ENCODE measurements around the gene KLK7.

Gene KLK7

DNA sequence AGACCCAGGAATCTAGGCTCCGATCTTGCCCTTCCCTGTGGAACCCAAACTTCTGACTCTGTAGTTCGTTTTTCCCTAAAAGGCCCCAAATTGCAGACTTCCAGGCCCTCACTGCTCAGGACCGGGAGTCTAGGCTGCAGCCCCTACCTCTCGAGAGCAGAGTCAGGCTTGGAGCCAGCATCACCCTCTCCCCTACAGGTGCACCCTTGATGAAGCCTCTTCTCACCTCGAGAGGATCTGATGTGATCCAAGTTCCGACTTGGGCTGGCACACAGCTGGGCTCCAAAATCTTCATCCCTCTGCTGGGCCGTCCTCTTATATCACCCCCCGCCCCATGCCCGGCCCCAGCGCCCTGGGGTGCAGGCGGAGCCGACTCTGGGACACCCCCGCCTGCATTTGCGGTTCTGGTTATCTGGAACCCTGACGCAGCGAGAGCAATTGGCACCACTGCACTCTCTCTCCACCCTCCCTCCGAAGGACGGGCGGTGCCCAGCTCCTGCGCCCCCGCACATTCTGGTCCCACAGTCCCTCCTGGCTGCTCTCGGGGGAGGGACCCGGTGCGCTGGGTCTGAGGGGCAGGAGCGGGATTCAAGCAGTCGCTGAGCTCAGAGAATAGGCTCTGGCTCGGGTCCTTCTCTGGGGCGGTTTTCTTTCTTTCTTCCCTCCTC lies at the start of gene KLK7:
Gene KLK7 (minus strand): TSS at position 293 of the 668 bp plus-strand sequence. CDS start 1,518 bp downstream, outside the sequence.
- DNase-seq (ENCODE audit: low read depth in 2 of 2, low spot score in 1 of 2), result no peak

DNA sequence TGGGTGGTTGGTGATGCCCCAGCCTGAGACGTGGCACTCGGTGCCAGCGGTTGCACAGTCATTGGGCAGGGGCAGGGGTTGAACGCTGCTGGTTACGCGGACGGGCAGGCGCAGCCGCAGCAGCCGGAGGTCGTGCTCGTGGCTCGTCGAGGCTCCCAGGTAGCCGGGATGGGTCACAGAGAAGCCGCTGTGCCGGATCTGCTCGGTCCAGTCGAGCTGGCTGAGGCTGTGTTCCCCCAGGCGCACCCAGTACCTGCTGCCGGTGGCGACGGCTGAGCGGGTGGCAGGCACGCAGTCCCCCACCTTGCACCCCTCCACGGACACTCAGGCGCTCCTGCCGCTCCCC lies 48.1 kb upstream of the KLK7 start:
- DNase-seq (ENCODE audit: low read depth in 2 of 2, low spot score in 1 of 2), result no peak

- DNase-seq (ENCODE audit: low read depth in 2 of 2, low spot score in 1 of 2), result no peak
These were observed 47.6 kb upstream of the KLK7 start for GRCh38 chr19:51031220-51031879.

GRCh38 chr19:51030631-51031030 lies 46.9 kb upstream of the KLK7 start:
- no peak for DNase-seq (ENCODE audit: low read depth in 2 of 2, low spot score in 1 of 2)

- no peak for DNase-seq (ENCODE audit: low read depth in 2 of 2, low spot score in 1 of 2)
These were observed 46.0 kb upstream of the KLK7 start for GRCh38 chr19:51029718-51030117.

DNA sequence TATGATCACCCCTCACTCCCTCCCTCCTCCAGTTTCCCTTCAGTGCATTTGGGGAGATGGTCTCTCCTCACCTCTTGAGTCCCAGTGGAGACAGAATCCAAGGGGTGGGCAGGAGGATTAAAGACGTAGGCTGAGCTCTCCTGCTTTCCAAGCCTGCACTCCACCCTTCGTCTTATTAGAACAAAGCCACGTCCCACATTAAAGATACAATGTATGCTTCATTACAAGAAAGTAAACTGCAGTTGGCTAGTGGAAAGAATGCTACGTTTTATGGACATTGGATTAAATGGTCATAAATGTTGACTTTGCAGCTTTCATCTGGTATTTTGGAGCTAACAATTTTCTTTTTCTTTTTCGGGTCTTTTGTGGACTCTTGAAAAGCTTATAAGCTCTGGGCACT lies 44.2 kb upstream of the KLK7 start:
- no peak for DNase-seq (ENCODE audit: low read depth in 2 of 2, low spot score in 1 of 2)

- no peak for DNase-seq (ENCODE audit: low read depth in 2 of 2, low spot score in 1 of 2)
These were observed 43.5 kb upstream of the KLK7 start for GRCh38 chr19:51027126-51027806.

DNA sequence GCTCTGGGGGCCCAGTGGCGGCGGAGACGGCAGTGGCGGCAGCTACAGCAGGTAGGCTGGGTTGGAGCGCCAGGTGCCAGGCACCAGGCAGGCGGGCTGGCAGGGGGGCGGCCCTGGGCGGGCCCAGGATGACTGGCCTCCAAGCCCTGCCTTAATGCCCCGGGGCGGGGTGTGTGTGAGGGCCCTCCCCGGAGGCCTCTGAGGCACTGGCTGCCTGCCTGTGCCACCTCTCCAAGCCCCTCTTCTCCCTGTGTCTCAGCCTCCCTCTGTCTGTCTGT lies 42.8 kb upstream of the KLK7 start, which contains the start of gene KLK11:
Gene KLK11 (minus strand): TSS at position 63 of the 278 bp plus-strand sequence. CDS start 985 bp downstream, outside the sequence.
- DNase-seq (ENCODE audit: low read depth in 2 of 2, low spot score in 1 of 2), result no peak

- no peak for DNase-seq (ENCODE audit: low read depth in 2 of 2, low spot score in 1 of 2)
These were observed 42.3 kb upstream of the KLK7 start for GRCh38 chr19:51025809-51026553.

- DNase-seq (ENCODE audit: low read depth in 2 of 2, low spot score in 1 of 2), result no peak
These were observed 41.7 kb upstream of the KLK7 start for GRCh38 chr19:51025401-51025800.

- DNase-seq (ENCODE audit: low read depth in 2 of 2, low spot score in 1 of 2), result no peak
These were observed 41.2 kb upstream of the KLK7 start for GRCh38 chr19:51024924-51025323.

DNA sequence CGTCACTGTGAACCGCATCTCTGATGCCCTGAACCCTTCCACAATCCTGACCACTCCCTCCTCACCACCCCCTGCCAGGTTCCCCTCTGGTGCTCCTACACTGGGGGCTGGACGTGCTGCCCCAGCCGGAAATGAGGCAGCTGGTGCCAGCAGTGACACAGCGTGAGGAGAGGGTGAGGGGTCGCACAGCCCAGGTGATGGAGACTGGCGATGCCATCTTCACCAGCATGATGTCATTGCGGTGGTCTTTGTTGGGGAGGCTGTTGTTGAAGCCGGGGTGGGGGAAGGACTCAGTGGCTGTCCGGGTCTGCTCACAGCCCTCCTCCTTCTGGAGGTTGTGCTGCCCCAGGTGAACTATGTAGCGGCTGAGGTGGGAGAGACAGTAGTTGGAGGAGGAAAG lies 40.2 kb upstream of the KLK7 start:
- no peak for DNase-seq (ENCODE audit: low read depth in 2 of 2, low spot score in 1 of 2)

DNA sequence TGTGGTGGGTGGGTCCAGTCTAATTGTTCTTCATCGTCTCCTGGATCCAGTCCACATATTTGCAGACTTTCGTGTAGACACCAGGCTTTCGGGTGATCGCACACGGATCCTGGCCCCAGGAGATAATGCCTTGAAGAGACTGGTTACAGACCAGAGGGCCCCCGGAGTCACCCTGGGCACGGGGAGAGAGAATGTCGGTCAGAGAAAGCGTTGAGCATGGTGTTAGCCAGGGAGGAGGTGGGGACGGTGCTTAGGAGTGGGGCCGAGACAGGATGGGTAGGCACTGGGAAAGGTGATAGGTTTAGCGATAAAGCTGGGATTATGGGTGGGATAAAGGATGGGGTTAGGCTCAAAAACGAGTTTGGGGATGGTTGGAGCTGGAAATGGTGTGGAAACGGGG lies 38.8 kb upstream of the KLK7 start:
- no peak for DNase-seq (ENCODE audit: low read depth in 2 of 2, low spot score in 1 of 2)

DNA sequence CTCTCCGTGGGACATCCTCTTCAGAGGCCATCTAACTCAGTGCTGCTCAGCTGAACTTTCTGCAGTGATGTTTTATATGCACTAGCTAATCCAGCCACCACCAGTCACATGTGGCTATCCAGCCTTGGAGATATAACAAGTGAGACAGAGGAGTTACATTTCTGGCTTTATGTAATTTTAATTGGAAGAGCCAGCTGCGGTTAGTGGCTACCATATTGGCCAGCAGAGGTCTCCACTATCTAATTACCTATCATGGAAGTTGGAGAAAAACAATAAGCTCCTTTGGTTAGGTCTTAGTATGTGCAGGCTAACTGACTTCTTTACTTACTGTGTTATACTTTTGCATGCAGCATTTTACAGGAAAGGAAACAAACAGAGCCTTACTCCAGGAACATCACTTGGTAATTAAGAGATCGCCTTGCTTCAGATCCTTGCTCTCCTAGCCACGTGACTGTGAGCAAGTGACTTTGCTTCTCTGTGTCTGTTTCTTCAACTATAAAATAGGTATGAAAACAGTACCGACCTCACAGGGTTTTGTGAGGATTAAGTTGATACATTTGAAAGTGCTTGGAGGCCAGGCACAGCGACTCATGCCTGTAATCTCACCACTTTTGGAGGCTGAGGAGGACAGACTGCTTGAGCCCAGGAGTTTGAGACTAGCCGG lies 37.4 kb upstream of the KLK7 start:
- no peak for DNase-seq (ENCODE audit: low read depth in 2 of 2, low spot score in 1 of 2)

DNA sequence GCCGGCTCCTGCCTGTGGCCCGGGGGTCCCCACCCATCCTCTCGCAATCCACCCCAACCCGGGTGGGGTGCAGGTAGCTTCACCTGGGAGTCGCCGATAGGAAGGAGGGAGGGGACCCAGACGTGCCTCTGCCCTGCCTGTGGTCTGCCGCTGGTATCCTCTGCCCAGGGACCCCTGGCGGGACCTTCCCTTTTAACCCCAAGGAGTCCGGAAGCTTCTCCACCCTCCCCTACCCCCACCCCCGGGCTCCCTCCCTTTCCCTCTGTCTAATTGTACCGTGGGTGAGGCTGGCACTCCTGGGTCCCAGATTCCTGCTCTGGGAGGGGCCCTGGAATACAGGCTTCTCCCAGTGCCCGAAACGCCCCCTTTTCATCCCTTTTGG lies 35.8 kb upstream of the KLK7 start, which contains the start of gene KLK10:
Gene KLK10 (minus strand): TSS at position 166 of the 382 bp plus-strand sequence. CDS start 579 bp downstream, outside the sequence.
- no peak for DNase-seq (ENCODE audit: low read depth in 2 of 2, low spot score in 1 of 2)

GRCh38 chr19:51018745-51019543 lies 35.2 kb upstream of the KLK7 start:
- no peak for DNase-seq (ENCODE audit: low read depth in 2 of 2, low spot score in 1 of 2)

- DNase-seq (ENCODE audit: low read depth in 2 of 2, low spot score in 1 of 2), result peak in 1 of 2 donors; percentile 24
These were observed 33.3 kb upstream of the KLK7 start for GRCh38 chr19:51016798-51017683.

- no peak for DNase-seq (ENCODE audit: low read depth in 2 of 2, low spot score in 1 of 2)
These were observed 32.1 kb upstream of the KLK7 start for GRCh38 chr19:51015691-51016267.

GRCh38 chr19:51014242-51014641 lies 30.5 kb upstream of the KLK7 start:
- no peak for DNase-seq (ENCODE audit: low read depth in 2 of 2, low spot score in 1 of 2)
